ENCODE measurements around the gene IFNA2.
"Not testable (repeated sequence)": the region's sequence is repeated elsewhere in the genome, so short reads cannot be mapped to it uniquely, and the experiment has no call there.

The IFNA2 gene

GRCh38 chr9:21385131-21385670 is at the start of gene IFNA2:
Gene IFNA2, minus strand, starts transcription at chr9:21385398. Its CDS starts 69 bp downstream, at chr9:21385329.
- no peak for DNase-seq

- not testable (repeated sequence) for DNase-seq
Observed at GRCh38 chr9:21435015-21435383, 49.8 kb upstream of the IFNA2 start.

- peak; percentile 80 for DNase-seq
Observed at GRCh38 chr9:21434202-21435014, 49.2 kb upstream of the IFNA2 start.

GRCh38 chr9:21432672-21433425 is 47.7 kb upstream of the IFNA2 start:
- peak; percentile 40 for DNase-seq

GRCh38 chr9:21429191-21429590 is 44.0 kb upstream of the IFNA2 start:
- DNase-seq = no peak

- DNase-seq = no peak
Observed at GRCh38 chr9:21428235-21428634, 43.0 kb upstream of the IFNA2 start.

- DNase-seq = no peak
Observed at GRCh38 chr9:21415493-21416267, 30.5 kb upstream of the IFNA2 start.

GRCh38 chr9:21414220-21414940 is 29.2 kb upstream of the IFNA2 start:
- no peak for DNase-seq

- DNase-seq = peak; percentile 19
Observed at GRCh38 chr9:21413624-21414023, 28.4 kb upstream of the IFNA2 start.

GRCh38 chr9:21413151-21413550 is 28.0 kb upstream of the IFNA2 start:
- no peak for DNase-seq

GRCh38 chr9:21412107-21412506 is 26.9 kb upstream of the IFNA2 start:
- DNase-seq = no peak

GRCh38 chr9:21408817-21409216 is 23.6 kb upstream of the IFNA2 start, which contains the start of gene IFNA8:
Gene IFNA8, plus strand, starts transcription at chr9:21409117. Its CDS starts 60 bp downstream, at chr9:21409177.
- DNase-seq = no peak

GRCh38 chr9:21404146-21404545 is 18.9 kb upstream of the IFNA2 start:
- no peak for DNase-seq

- no peak for DNase-seq
Observed at GRCh38 chr9:21402386-21403251, 17.4 kb upstream of the IFNA2 start.

- DNase-seq = no peak
Observed at GRCh38 chr9:21399956-21400355, 14.8 kb upstream of the IFNA2 start.

- peak; percentile 82 for DNase-seq
Observed at GRCh38 chr9:21398955-21399489, 13.8 kb upstream of the IFNA2 start.

GRCh38 chr9:21395778-21396717 is 10.8 kb upstream of the IFNA2 start:
- DNase-seq = peak; percentile 44

- DNase-seq = peak; percentile 69
Observed at GRCh38 chr9:21392270-21392669, 7.1 kb upstream of the IFNA2 start.

- DNase-seq = no peak
Observed at GRCh38 chr9:21383627-21384026, 1.6 kb downstream of the IFNA2 start.

All from RPMI8226 (cell line).